Stimulated activated CD8-positive, alpha-beta memory T cell treated with anti-CD3 and anti-CD28 coated beads, Interleukin-12 subunit alpha, Interleukin-12 subunit beta, amount 100 ng/mL, for 24 hours (primary cell): Measurements from ENCODE around the gene CEP63.

ENCODE experiments used
- DNase-seq: peaks from one replicate; pipeline ENCODE4 v3.0.0-alpha.2; 2020; ENCODE audit errors: extremely low read depth

CEP63 gene

GRCh38 chr3:134468519-134468918 is 17.3 kb upstream of the CEP63 start:
- no peak for DNase-seq

DNA sequence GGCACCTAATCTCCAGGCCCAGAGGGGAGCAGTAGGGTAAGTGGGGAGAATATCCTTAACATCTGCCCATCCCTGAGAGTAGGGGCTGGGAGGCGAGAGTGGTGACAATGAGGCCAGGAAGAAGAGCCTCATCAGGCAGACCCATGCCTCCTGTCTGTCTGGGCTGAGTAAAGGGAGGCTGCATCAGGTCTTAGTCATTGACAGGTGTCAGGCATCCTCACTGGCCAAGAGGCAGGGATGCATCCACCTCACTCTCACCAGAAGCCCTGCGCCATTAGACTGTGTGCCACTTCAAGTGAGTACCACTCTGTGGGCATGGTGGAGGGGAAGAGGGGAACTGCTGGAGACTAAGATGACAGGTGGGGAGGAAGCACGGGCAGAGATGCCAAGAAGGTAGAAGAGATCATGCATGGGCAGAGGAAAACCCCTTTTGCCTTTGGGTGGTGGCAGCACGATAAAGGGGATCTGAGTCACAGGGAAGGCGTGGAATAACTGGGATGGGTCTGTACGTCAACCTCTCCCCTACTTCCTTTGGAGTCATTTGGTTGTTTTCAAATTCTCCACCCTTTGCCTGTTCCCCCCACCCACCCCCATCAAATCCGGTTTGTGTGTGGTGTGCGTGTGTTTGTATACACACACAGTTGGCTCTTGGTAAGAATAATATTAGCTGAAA is 14.2 kb upstream of the CEP63 start:
- DNase-seq: no peak

DNA sequence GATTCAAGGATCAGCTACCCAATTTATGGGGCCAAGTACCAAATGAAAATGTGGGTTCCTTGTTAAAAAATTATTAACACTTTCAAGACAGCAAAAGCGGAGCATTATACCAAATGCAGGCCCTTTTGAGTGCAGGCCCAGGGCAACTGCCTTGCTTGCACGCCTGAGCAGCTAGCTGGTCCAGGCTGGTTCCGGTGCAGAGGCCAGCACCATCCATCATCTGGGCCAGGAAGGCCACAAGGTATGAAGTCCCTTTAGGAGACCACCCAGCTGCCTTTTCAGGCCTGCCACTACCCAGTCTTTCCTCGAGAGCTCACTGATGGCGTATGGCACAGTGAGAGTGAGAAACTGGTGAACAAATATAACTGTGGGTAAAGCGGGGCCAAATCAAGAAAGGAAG is 13.0 kb upstream of the CEP63 start:
- DNase-seq: no peak

GRCh38 chr3:134473868-134474546 is 11.8 kb upstream of the CEP63 start:
- DNase-seq: peak; percentile 47

DNA sequence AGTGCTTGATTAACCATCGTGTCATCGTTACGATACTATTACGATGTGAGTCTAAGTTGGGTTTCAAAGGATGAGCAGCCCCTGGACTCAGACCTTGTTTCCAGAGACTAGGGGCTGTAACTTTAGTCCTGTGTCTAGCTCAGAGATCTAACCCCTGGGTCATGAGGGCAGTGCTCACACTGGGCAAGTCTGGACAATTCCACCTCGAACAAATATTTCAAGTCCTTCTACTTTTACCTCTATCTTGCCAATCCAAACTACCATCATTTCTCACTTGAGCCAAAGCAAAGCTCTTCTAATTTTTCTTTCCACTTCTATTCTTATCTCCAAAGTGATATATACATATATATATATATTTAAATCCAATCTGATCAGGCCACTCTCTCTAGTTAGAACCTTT is 10.9 kb upstream of the CEP63 start:
- DNase-seq: no peak

DNA sequence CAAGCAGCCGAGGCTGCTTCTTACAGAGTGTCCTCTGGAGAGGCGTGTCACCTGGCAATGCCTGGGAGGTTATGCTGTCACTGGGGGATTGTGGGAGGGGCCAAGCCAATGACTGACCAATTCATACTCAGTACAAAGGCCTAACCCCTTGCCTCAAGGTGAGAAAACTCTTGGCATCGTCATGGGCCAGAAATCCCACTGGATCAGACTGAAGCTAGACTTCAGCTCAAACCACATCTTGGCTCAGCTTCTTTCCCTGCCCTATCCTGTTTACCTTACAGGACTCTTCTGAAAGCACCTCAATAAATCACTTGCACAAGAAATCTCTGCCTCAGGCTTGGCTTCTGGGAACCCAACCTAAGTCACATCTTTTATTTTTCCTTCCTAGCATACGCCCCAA is 9.6 kb upstream of the CEP63 start:
- no peak for DNase-seq

GRCh38 chr3:134477002-134477401 is 8.9 kb upstream of the CEP63 start:
- DNase-seq: no peak

DNA sequence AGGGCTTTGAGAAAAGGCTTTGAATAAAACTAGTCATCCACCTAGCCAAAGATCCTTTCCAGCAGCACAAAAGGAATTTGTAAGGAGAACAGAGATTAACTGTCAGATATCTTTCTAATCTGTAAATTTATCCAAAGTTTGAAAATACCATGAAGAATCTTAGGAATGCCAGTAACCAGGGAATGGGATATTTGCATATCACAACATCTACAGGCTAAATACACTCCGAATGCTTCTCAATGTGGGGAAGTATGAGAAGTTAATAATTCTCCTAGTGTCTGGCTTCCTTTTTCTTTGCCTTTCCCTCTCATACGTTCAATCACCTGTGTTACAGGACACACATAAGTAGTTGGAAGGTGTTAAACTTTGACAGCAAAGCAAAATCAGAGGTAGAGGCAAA is 7.9 kb upstream of the CEP63 start:
- DNase-seq: no peak

DNA sequence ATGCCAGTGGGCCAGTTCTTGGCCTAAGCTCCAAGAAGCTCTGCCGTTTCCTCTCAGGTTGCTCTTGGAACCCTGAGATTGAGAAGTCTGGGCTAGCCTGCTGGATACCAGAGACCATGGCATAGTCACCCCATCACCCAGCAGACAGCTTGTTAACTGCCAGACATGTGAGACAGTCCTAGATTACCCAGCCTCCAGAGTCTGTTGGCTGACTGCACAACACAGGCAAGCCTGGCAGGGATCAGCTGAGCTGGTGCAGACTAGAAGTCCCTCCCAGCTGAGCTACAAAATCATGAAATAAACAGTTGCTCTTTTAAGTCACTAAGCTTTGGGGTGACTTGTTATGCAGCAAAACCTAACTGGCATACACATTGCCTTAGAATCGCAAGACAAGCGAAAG is 5.3 kb upstream of the CEP63 start:
- no peak for DNase-seq

- DNase-seq: no peak
These were observed 4.7 kb upstream of the CEP63 start for GRCh38 chr3:134481166-134481565.

GRCh38 chr3:134482622-134483021 is 3.2 kb upstream of the CEP63 start:
- no peak for DNase-seq

DNA sequence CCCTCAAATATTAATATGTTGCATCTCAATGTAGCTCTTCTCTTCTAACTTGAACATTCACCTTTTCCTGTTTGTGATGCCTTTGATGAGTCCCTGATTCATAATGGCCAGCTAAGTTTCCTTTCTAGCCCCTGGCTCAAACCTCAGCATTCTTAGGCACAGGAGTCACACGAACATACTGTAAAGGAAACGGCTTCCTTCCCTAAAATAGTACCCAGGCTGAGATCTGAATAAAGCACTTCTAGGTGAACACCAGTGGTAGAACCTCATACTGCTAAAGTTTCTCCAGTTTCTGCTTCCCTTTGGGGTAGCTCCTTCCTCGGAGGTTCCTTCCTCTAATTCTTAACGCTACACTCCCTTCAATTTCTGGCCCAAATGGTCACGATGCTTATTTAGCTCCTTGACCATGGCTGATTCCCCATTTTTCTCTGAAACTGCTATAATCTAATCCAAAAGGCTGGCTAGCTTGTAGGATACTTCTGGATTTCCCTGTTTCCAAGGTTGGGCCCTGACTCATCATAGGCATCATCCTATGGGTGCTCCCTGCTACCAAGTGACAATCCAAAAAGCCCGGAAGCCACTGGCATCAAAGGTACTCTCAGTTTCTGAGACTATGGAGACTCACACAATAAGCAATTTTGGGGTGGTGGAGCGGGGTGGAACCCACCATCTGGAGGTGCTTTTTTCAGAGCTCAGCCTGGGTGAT is 2.5 kb upstream of the CEP63 start:
- no peak for DNase-seq

DNA sequence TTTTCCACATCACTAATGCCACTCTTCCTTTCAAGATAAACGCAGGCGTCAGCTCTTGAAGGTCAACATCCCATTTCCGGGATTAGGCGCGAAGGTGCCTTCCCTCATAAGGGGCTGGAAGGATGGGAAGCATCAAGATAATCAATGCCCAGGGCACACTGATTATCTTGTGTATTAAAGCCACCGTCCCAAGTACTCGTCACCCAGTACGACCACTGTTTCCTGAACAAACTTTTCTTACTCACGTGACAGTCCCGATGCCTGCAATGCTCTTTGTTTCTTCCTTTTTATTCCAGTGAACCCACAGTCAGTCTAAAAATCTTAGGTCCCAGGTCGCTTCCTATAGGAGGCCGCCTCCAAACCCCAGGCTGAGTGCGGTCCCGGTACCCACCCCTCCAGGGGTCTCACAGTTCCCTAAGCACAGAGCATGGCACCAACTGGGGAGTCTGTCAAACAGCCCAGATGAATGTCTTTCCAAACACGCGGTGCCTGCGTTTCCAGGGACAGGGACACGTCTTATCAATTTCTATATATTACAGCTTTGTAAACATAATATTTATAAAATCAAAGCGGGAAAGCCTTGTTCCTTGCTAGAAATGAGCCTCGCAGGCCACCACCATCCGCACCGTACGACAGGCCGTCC is 661 bp upstream of the CEP63 start:
- no peak for DNase-seq

GRCh38 chr3:134486577-134487041 is 752 bp downstream of the CEP63 start:
- no peak for DNase-seq

GRCh38 chr3:134487406-134487805 is 1.5 kb downstream of the CEP63 start:
- no peak for DNase-seq

GRCh38 chr3:134494495-134494894 is 8.6 kb downstream of the CEP63 start:
- DNase-seq: no peak

- DNase-seq: no peak
These were observed 10.1 kb downstream of the CEP63 start for GRCh38 chr3:134495980-134496379.

GRCh38 chr3:134496471-134497071 is 10.7 kb downstream of the CEP63 start:
- no peak for DNase-seq

DNA sequence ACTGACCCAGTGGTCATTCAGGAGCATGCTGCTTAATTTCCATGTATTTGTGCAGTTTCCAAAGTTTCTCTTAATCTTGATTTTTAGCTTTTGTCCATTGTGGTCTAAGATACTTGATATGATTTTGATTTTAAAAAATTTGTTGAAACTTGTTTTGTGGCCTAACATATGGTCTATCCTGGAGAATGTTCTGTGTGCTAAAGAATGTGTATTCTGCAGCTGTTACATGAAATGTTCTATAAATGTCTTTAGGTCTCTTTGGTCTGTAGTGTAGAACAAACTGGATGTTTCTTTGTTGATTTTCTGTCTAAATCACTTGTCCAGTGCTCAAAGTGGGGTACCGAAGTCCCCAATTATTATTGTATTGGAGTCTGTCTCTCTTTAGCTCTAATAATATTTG is 17.4 kb downstream of the CEP63 start:
- no peak for DNase-seq

GRCh38 chr3:134504132-134504531 is 18.3 kb downstream of the CEP63 start:
- DNase-seq: no peak

GRCh38 chr3:134505485-134505884 is 19.6 kb downstream of the CEP63 start:
- no peak for DNase-seq

DNA sequence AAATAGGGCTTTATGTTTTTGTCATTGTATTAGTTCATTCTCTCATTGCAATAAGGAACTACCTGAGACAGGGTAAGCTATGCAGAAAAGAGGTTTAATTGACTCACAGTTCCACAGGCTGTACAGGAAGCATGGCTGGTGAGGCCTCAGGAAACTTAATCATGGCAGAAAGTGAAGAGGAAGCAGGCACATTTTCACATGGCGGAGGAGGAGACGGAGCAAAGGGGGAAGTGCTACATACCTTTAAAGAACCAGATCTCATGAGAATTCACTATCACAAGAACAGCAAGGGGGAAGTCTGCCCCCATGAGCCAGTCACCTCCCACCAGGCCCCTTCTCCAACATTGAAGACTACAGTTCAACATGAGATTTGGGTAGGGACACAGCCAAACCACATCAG is 25.6 kb downstream of the CEP63 start:
- no peak for DNase-seq
